GM23338 (cell line): ENCODE data around the gene RSPRY1.

Source experiments
- CTCF ChIP-seq, 2 experiments: fragments of 200-600 bp in 1 of 2; sonication (generic) in 1 of 2; conservative IDR thresholded peaks; 2 replicates each; pipeline versions ENCODE4 v1.5.1 to v1.6.1; 2016 to 2017; ENCODE audit warnings: antibody characterized with exemption in 2 of 2, low read depth in 2 of 2, mild to moderate bottlenecking in 2 of 2, moderate library complexity in 1 of 2
- NANOG ChIP-seq: IDR thresholded peaks from 2 replicates; pipeline ENCODE4 v1.6.1; 2016; ENCODE audit warnings: antibody characterized with exemption, borderline replicate concordance
- TF ChIP-seq, protein P1 (sequence below): IDR thresholded peaks from one replicate; pipeline ENCODE4 v1.6.1; 2018; ENCODE audit warnings: antibody characterized with exemption; ENCODE audit not compliant: unreplicated experiment

- TF ChIP-seq NANOG (no peak), CTCF (conservative IDR thresholded peaks at IDR 0.05; ENCODE audit: low read depth in 2 of 2) (no peak)
- TF ChIP-seq, protein P1, sequence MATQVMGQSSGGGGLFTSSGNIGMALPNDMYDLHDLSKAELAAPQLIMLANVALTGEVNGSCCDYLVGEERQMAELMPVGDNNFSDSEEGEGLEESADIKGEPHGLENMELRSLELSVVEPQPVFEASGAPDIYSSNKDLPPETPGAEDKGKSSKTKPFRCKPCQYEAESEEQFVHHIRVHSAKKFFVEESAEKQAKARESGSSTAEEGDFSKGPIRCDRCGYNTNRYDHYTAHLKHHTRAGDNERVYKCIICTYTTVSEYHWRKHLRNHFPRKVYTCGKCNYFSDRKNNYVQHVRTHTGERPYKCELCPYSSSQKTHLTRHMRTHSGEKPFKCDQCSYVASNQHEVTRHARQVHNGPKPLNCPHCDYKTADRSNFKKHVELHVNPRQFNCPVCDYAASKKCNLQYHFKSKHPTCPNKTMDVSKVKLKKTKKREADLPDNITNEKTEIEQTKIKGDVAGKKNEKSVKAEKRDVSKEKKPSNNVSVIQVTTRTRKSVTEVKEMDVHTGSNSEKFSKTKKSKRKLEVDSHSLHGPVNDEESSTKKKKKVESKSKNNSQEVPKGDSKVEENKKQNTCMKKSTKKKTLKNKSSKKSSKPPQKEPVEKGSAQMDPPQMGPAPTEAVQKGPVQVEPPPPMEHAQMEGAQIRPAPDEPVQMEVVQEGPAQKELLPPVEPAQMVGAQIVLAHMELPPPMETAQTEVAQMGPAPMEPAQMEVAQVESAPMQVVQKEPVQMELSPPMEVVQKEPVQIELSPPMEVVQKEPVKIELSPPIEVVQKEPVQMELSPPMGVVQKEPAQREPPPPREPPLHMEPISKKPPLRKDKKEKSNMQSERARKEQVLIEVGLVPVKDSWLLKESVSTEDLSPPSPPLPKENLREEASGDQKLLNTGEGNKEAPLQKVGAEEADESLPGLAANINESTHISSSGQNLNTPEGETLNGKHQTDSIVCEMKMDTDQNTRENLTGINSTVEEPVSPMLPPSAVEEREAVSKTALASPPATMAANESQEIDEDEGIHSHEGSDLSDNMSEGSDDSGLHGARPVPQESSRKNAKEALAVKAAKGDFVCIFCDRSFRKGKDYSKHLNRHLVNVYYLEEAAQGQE, result no peak
Measured at GRCh38 chr16:57276596-57276995, 90.5 kb downstream of the RSPRY1 start.
